ENCODE measurements around the gene PRPF8.
A peak's percentile ranks its signal among the peaks of the same experiment; 100 is the strongest.
"Not testable (repeated sequence)": the region's sequence is repeated elsewhere in the genome, so short reads cannot be mapped to it uniquely, and the experiment has no call there.

PRPF8 gene

GRCh38 chr17:1688405-1688804 is 3.7 kb upstream of the PRPF8 start:
- DNase-seq, result not testable (repeated sequence)

GRCh38 chr17:1686086-1686485 is 1.4 kb upstream of the PRPF8 start:
- DNase-seq, result no peak

DNA sequence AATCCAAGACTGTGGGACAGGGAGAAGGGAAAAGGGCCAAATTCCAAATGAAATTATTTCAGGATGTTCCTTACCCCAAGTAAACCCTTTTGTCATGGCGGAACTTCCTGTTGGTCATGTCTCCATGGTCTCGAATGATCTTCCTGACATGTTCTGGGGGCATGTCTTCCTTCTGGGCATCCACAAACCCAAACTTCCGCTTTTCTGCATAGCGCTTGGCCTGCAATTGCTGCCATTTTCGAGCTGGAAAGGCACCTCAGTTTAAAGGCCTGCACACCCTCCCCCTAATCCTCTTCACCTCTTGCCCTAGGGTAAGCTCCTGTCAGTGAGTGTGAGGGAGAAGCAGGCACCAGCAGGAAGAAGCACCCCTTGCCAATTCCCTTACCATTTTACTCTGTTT is 1.2 kb downstream of the PRPF8 start:
- no peak for DNase-seq

DNA sequence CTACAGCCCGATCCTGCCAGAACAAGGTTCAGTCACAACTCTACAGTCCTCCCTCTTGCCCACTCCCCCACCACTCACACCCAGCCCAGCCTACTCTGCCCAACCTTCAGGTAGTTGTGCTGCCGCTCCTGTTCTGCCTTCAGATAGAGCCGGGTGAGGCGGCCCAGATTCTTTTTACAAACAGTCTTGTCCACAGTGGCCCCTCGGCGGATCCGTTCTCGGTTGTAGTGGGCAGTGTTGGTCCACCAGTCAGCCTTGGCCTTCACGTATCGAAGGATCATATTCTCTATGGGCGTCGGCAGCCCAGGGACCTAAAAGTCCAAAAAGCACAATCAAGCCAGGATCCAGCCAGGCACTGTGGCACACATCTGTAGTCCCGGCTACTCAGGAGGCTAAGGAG is 8.3 kb downstream of the PRPF8 start:
- no peak for DNase-seq

DNA sequence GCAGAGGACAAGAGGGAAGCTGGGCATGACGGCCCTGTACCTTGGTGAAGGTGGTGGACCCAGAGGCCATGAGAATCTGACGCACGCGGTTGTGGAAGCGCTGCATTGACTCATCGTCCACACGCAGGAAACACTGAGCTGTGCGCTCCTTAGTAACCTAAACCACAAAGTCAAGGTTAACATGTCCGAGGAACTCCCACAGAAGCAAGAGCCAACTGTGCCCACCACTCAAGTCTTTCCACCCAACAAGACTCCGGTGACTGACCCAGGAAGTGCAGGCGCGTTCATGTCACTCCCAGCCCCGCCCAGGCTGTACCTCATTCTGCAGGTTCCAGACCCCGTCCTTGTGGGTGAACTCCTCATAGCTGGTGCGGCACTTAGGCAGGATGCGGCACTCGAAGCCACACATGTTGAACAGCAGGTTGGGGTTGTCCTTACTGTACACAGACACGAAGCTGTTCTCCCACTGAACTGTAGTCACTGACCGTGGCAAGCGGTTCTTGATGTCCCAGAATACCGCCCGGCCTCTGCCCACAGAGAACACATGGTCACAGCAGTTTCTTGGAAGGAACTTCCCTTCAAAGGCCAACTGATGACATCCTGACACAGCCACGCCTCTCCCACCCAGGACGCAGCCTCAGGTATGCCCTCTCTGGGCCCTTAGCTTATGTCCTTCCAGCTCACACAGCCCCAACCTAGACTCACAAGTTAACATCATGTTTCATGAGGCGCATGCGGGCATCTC is 11.5 kb downstream of the PRPF8 start:
- no peak for DNase-seq

GRCh38 chr17:1663934-1664333 is 20.7 kb downstream of the PRPF8 start:
- not testable (repeated sequence) for DNase-seq

GRCh38 chr17:1661045-1661444 is 23.6 kb downstream of the PRPF8 start:
- DNase-seq, result no peak

- DNase-seq, result no peak
Observed at GRCh38 chr17:1658100-1658499, 26.6 kb downstream of the PRPF8 start.

GRCh38 chr17:1653735-1654134 is 30.9 kb downstream of the PRPF8 start:
- no peak for DNase-seq

DNA sequence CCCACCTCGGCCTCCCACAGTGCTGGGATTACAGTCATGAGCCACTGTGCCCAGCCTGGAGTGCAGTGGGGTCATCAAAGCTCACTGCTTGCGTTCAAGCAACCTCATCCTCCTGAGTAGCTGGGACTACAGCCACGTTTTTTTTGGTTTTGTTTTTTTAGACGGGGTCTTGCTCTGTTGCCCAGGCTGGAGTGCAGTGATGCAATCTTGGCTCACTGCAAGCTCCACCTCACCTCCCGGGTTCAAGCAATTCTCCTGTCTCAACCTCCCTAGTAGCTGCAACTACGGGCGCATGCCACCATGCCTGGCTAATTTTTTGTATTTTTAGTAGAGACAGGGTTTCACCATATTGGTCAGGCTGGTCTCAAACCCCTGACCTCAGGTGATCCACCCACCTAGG is 31.9 kb downstream of the PRPF8 start:
- DNase-seq, result not testable (repeated sequence)

- no peak for DNase-seq
Observed at GRCh38 chr17:1651559-1651844, 33.2 kb downstream of the PRPF8 start.

- DNase-seq, result no peak
Observed at GRCh38 chr17:1650731-1651558, 33.7 kb downstream of the PRPF8 start.

- peak; percentile 52 for DNase-seq
Observed at GRCh38 chr17:1649844-1650501, 34.7 kb downstream of the PRPF8 start, which contains the start of gene RILP. Gene RILP, minus strand, starts transcription at chr17:1649866. Its CDS starts 62 bp downstream, at chr17:1649804.

- peak; percentile 97 for DNase-seq
Observed at GRCh38 chr17:1648963-1649843, 35.5 kb downstream of the PRPF8 start.

DNA sequence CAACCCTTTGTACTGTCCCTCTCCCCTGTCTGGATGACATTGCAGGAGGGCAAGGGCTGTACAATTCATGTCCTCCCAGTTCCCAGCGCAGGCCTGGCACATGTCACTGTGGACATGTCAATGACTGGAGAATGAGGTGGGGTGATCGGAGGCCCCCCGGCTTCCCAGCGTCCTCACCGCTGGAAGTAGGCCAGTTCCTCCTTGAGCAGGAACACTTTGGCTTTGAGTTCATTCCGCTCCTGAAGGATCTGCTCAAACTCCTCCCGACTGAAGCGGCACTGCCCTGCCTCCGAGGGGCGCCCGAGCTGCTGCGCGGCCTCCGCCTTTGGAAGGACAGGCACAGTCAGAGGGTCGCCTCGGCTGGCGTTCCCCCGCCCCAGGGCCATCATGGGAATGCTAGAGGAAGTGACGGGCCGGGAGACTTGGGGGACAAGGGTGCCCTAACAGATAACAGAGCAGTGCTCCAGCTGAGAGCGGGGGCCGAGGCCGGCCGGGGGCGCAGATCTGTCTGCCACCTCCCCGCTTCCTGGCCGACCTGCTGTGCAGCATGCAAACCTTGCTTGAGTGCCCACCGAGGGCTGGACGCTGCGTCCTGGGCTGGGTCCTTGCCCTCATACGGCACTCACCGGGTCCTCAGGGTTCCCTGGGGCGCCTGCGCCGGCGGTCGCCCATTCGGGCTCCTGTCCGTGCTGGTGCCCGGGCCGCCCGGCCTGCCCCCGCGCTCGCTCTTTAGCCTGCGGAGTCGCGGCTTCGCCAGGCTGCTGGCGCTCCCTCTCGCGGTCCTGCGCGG is 36.3 kb downstream of the PRPF8 start:
- peak; percentile 76 for DNase-seq

- no peak for DNase-seq
Observed at GRCh38 chr17:1647802-1648171, 36.9 kb downstream of the PRPF8 start.

DNA sequence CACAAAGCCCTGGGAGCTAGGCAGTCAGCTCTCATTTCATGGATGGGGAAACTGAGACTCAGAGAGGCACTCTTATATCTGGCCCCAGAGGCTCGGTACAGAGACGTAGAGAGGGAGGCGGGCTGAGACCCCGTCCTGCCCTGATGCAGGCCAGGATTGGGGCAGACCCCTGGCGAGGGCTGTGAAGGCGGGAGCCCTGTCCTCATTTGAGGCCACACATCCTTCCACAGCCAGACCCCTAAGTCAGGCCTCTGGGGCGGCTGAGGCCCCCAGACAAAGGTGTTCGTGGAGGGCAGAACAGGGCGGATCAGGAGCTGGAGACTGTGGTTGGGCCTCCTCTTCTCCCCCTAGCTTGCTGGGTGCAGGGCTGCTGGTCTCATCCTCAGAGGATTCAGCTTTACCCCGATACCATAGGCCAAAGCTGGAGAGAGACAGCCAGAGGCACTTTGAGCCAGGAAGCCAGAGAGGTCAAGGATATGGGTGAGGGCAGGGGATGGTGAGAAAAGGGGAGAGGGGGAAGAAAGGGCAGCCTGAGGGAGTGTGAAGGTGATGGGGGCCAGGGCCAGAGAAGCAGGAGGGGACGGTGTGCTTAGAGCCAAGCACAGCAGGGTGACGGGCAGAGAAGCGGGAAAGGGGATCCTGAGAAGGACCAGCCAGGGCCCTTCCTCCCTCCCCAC is 38.3 kb downstream of the PRPF8 start:
- no peak for DNase-seq

GRCh38 chr17:1645207-1646171 is 39.2 kb downstream of the PRPF8 start, which contains the start of gene SCARF1:
Gene SCARF1, minus strand, starts transcription at chr17:1645732. Its CDS starts 35 bp downstream, at chr17:1645697.
- no peak for DNase-seq

DNA sequence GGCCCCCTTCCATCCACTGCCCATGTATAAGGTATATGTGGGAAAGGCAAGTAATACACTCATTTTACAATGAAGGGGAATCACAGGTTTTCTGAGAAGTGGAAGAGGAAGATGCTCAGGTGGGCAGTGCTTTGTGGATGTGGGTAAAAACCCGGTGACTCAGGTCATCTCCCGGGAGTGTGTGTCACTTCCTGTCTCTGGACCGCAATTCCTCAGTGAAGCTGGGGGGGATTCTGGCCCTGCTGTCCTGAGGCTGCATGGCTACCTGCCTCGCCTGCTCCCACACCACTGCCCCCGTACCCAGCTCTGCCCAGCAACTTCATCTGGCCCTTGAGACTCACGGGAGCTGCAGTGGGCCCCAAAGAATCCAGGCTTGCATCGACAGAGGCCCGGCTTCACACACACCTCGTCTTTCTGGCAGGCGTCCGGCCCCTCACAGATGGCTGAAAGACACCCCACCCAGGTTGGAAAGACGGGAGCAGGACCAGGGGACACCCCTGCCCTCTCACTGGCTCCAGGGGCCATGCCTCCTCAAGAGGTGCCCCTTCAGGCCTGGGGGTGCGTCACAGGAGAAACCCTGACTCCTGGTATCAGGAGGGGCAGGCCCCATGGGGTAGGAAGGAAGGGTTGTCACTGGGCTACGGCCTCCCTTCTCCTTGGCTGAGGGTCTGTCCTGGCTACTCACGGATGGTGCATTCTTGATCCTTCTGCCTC is 40.0 kb downstream of the PRPF8 start:
- DNase-seq, result no peak

All from NCI-H2171 (cell line).